Endothelial cell (in vitro differentiated cells): ENCODE results near the gene TBC1D22A. TPM values are rescaled to one million over a fixed set of nuclear protein-coding genes. Genes with fewer than 3 reads are reported as not detected.

ENCODE experiments used
- DNase-seq: peaks from one replicate; pipeline ENCODE4 v3.0.0; 2021; ENCODE audit warnings: low spot score
- H3K27ac Mint-ChIP-seq: one replicate; pipeline ENCODE4 v1.8.0; 2021; ENCODE audit warnings: mixed read lengths, inconsistent platforms; ENCODE audit not compliant: unreplicated experiment
- H3K27me3 Mint-ChIP-seq: one replicate; pipeline ENCODE4 v1.8.0; 2021; ENCODE audit warnings: mild to moderate bottlenecking, moderate library complexity, mixed read lengths, inconsistent platforms; ENCODE audit not compliant: unreplicated experiment
- H3K36me3 Mint-ChIP-seq: one replicate; pipeline ENCODE4 v1.8.0; 2021; ENCODE audit warnings: mild to moderate bottlenecking, low read depth, mixed read lengths, inconsistent platforms; ENCODE audit not compliant: unreplicated experiment
- H3K4me1 Mint-ChIP-seq: one replicate; pipeline ENCODE4 v1.8.0; 2021; ENCODE audit warnings: mild to moderate bottlenecking, mixed read lengths, inconsistent platforms; ENCODE audit not compliant: unreplicated experiment
- H3K4me3 Mint-ChIP-seq: one replicate; pipeline ENCODE4 v1.8.0; 2021; ENCODE audit warnings: mild to moderate bottlenecking, mixed read lengths, inconsistent platforms; ENCODE audit not compliant: unreplicated experiment
- H3K9me3 Mint-ChIP-seq: one replicate; pipeline ENCODE4 v1.8.0; 2021; ENCODE audit warnings: mixed read lengths, inconsistent platforms; ENCODE audit not compliant: unreplicated experiment
- CTCF ChIP-seq: fragments of 200-600 bp; sonication (generic); IDR thresholded peaks from one replicate; pipeline ENCODE4 v1.5.0; 2021; ENCODE audit warnings: antibody characterized with exemption; ENCODE audit not compliant: unreplicated experiment
- total RNA-seq: library from RNA; stranded (reverse); fragmentation: NEBNext Ultra II Directional; extraction: Animal tissue kit (Norgen Biotek cat#: 25700); gene quantifications from one replicate; pipeline ENCODE4 v1.2.1, GENCODE V29; 2021; ENCODE audit not compliant: unreplicated experiment

Gene TBC1D22A
- total RNA-seq, 1 donor from 2014 or later, result 25.3 TPM

GRCh38 chr22:46792841-46793261 lies 30.4 kb downstream of the TBC1D22A start:
- H3K27ac Mint-ChIP-seq, result peak overlapping the region; percentile 65
- H3K4me1 Mint-ChIP-seq, result peaks cover 25% of the 10 kb centered on the region
- H3K9me3 Mint-ChIP-seq, result no peaks in the 10 kb centered on the region
- peaks cover 3% of the 10 kb centered on the region for H3K27me3 Mint-ChIP-seq
- no peak for DNase-seq
- no peak overlapping the region for H3K4me3 Mint-ChIP-seq
- TF ChIP-seq CTCF, result no peak
- peaks cover 7% of the 10 kb centered on the region for H3K36me3 Mint-ChIP-seq

GRCh38 chr22:46793497-46793896 lies 31.0 kb downstream of the TBC1D22A start:
- Mint-ChIP-seq H3K27me3 (peaks cover 3% of the 10 kb centered on the region), H3K4me1 (peaks cover 25% of the 10 kb centered on the region), H3K27ac (peak overlapping the region; percentile 80), H3K9me3 (no peaks in the 10 kb centered on the region), H3K4me3 (peak overlapping the region; percentile 37), H3K36me3 (peaks cover 7% of the 10 kb centered on the region)
- DNase-seq, result no peak
- TF ChIP-seq CTCF, result no peak

GRCh38 chr22:46794067-46794466 lies 31.6 kb downstream of the TBC1D22A start:
- peaks cover 25% of the 10 kb centered on the region for H3K4me1 Mint-ChIP-seq
- TF ChIP-seq CTCF, result no peak
- no peak overlapping the region for H3K27ac Mint-ChIP-seq
- no peaks in the 10 kb centered on the region for H3K9me3 Mint-ChIP-seq
- peaks cover 9% of the 10 kb centered on the region for H3K36me3 Mint-ChIP-seq
- H3K27me3 Mint-ChIP-seq, result peaks cover 3% of the 10 kb centered on the region
- H3K4me3 Mint-ChIP-seq, result no peak overlapping the region
- no peak for DNase-seq

- DNase-seq, result no peak
- Mint-ChIP-seq H3K27me3 (peaks cover 3% of the 10 kb centered on the region), H3K36me3 (peaks cover 13% of the 10 kb centered on the region), H3K27ac (no peak overlapping the region), H3K4me3 (no peak overlapping the region), H3K4me1 (peaks cover 25% of the 10 kb centered on the region), H3K9me3 (no peaks in the 10 kb centered on the region)
- TF ChIP-seq CTCF, result no peak
Measured at GRCh38 chr22:46794491-46794890, 32.0 kb downstream of the TBC1D22A start.

DNA sequence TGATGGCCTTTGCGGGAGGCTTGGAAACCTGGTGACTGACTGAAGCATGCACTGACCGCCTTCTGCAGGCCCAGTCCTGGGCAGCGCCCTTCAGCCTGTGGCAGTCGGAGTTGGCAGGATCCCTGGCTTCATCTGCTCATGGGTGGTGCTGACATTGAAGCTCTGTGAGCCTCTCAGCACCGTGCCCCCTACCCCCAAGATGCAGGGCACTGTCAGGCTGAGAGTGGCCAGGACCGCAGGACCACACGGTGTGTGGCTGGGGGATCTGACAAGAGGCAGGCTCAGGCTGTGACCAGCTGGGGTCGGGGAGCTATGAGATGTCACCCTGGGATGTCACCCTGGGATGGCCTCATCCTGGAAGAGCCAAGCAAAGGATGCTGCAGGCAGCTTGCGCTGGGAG lies 32.7 kb downstream of the TBC1D22A start:
- no peak for DNase-seq
- Mint-ChIP-seq H3K36me3 (peaks cover 19% of the 10 kb centered on the region), H3K4me3 (no peak overlapping the region), H3K27ac (no peak overlapping the region), H3K9me3 (no peaks in the 10 kb centered on the region), H3K27me3 (peaks cover 3% of the 10 kb centered on the region), H3K4me1 (peaks cover 25% of the 10 kb centered on the region)
- TF ChIP-seq CTCF, result no peak
